Activated CD4-positive, CD25-positive, alpha-beta regulatory T cell treated with anti-CD3 and anti-CD28 coated beads, Interleukin-2, amount 50 U/mL, for 72 hours (primary cell): Measurements from ENCODE around the gene ADGRA1.

Experiments used
- DNase-seq: peaks from one replicate; pipeline ENCODE4 v3.0.0; 2021

The ADGRA1 gene

DNA sequence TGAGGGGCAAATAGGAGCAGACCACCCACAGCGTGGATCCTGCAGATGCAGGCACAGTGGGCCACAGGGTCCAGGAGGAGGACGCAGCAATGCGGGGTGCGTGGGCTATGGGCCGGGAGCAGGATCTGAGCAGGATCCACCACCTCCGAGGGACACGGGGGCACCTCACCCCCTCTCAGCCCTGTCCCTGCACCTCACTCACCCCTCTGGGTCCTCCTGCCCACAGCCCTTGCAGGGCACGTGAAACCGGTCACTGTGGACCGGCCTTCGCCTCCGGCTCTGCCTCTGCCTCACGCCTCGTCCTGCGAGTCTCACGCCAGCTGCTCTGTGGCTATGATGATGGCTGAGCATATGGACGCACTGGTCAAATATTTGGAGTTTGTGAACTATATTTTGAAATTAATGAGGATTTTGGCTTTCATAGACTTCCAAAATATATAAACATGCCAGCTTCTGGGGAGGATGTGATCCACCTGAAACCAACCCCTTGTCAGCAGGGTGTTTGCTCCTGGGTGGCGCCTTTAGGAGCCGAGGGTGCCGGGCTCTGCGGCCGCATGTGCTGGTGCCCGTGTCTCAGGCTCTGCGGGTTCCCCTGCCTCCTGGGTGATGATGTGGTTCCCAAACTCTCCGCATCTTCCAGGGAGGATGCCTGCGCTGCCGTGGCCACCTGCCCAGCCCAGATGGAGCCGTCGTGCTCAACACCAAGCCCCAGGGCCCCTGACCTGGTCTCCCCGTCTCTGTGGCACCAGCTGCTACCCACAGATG is 11.3 kb upstream of the ADGRA1 start:
- no peak for DNase-seq

DNA sequence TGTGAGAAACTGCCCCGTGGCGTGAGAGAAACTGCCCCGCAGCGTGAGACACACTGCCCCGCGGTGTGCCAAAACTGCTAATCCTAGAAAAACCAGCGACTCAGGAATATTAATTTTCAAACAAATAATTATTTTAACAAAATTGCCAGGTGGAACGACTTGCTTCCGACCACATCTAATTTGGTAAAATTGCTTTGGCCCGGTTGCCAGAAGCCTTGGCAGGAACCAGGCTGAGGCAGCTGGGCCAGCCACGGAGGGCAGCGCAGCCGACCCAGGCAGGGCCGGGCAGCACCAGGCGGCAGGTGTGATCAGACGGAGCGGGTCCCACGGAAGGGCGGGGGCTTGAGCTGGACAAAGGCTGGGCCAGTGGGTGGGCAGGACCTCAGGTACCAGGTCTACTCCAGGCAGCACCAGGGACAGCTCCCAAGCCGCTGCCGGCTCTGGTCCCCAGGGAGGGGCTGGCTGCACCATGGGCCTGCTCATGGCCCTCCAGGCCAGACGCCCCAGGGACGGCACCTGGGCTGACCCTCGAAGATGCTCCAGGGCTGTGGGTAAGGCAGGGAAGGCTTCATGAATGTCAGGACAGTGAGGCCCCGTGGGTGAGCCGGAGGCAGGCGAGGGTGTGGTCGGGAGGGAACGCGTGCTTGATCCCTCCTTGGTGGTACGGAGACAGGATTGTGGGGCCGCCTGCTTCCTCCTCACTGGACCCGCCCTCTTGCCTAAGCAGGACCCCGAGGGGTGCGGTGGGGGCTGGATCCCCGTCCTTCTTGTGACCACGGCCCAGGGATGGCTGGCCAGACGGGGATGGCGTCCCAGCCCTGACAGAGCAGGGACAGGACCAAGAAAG is 7.7 kb upstream of the ADGRA1 start:
- DNase-seq, result no peak

GRCh38 chr10:133080683-133081040 is 7.1 kb upstream of the ADGRA1 start:
- DNase-seq, result no peak

- no peak for DNase-seq
Observed at GRCh38 chr10:133081636-133082035, 6.1 kb upstream of the ADGRA1 start.

GRCh38 chr10:133082685-133083421 is 4.9 kb upstream of the ADGRA1 start:
- DNase-seq, result no peak

GRCh38 chr10:133083422-133084100 is 4.2 kb upstream of the ADGRA1 start:
- DNase-seq, result no peak

DNA sequence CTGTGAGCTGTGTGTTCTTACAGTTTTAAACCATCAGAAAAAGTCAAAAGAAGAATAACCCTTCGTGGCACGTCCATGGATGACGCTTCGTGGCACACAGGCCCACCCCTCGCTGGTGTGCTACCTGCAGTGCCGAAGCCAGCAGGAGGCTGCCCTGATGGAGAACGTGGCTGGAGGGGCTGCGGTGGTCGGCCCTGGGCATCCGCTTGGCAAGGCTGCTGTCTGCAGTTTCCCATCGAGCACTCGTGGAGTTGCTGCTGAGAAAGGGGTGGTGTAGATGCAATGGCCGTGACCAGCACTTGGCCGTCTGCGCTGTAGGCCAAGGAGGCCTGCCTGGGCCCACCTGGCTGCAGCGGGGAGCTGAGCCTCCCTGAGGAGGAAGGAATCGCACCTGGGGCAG is 3.2 kb upstream of the ADGRA1 start:
- DNase-seq, result no peak

- no peak for DNase-seq
Observed at GRCh38 chr10:133085251-133086125, 2.2 kb upstream of the ADGRA1 start.

GRCh38 chr10:133086247-133086646 is 1.5 kb upstream of the ADGRA1 start:
- no peak for DNase-seq

DNA sequence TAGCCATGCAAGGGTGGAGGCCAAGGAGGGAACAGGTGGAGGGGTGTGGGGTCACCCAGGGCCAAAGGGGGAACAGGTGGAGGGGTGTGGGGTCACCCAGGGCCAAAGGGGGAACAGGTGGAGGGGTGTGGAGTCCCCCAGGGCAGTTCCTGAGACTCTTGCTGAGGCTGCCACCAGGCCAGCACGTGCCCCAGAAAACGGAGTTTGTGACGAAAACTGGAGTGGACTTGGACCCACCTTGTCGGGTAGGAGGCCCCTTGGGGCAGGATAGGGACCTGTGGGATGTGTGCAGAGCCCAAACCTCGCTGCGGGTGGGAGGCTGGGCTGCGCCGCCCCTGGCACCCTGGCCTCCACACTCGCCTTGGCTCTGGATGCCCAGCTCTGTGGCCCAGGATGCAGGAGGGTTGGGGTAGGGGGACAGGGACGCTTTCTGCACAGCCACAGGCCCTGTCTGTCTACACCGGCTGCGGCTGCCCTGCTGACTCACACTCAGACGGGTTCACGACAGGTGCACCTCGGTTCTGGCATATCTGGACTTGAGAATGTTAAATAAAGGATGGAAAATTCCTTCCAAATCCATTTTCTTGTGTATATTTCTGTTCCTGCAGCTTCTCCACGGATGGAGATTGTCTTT is 562 bp upstream of the ADGRA1 start:
- no peak for DNase-seq

DNA sequence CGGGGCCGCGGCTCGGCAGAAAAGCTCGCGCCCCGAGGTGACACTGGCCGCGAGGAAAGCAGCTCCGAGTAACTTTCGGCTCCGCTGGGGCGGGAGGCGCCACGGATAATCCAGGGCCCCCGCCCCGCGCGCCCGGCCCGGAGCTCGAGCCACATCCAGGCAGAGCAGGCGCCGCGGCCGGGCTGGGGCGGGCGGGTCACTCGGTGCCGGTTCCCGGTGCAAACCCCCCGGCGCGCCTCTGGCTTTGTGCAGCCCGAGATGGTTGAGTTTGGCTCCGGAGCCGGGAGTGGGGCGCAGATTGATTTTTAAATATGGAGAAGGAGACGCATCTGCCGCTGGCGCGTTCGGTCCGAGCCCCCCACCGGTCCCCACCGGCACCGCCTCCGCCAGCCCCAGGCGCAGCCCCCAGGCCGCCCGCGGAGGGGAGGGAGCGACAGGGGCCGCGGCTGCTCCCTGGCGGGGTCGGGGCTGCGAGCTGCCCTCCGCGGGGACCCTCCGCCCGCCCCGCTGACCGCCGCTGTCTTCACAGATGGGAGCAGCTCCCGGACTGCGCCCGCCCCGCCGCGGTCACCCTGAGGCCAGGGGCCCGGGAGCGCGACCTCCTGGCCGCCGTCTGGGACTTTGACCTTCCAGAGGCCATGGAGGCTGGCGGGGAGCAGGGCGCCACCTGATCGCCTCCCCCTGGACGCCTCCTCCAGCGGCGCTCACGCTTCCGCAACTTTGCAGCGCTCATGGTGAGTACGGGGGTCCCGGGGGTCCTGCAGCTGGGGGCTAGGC is 643 bp downstream of the ADGRA1 start:
- no peak for DNase-seq

DNA sequence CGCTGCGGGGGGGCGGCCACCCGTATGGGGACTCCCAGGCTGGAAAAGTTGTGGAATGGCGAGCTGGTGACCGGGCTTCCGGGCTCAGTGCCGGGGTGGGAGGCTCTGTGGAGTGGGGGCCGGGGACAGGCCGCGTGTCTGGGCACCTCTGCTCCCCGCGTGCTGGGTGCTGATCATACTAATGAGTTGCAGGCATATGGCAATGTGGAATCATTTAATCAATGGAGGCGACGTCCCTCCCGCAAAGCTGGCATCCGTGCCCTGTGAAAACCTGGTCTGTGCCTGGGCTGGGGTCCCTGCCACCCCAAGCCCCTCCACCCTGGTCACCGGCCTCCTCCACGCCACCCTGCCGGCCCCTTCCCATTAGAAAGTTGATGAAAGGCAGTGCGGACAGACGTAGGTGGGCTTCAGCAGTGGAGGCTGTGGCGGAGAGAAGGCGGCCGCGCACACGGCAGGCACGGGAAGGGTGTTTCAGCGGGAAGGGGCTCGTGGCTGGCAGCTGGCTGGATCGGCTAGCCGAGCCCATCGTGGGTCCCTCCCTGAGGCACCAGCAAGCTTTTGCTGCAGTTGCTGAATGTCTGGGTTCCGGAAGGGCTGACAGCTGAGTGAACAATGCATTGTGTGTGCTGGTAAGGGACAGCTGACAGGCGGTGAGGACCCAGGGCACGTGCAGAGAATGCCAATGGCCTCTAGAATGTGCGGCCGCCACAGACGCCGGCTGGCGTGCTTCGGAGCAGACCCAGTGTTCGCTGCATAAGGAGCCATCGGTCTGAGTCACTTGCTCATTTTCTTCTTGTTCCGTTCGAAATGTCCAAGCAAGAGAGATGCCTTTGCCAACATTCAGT is 1.5 kb downstream of the ADGRA1 start:
- DNase-seq, result no peak

GRCh38 chr10:133090101-133090500 is 2.4 kb downstream of the ADGRA1 start:
- no peak for DNase-seq

DNA sequence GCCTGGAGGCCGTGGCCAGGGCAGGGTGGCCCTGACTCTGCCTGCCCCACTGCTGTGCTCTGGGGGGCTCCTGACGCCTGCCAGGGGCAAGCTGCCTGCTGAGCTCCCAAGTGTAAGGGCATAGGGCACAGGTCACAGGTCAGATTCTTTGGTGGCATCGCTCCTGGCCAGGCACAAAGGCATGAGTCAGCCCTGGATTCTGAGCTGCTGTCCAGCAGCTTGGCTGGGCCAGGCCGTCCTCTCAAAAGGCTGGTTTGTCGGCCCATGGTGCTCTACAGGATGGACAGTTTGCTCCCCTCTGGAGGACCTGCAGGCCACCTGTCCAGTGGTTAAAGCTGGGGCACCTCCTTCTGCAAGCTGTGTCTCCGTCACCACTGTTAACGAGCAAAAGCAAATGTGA is 2.9 kb downstream of the ADGRA1 start:
- DNase-seq, result no peak

GRCh38 chr10:133091316-133091715 is 3.6 kb downstream of the ADGRA1 start:
- no peak for DNase-seq

- DNase-seq, result no peak
Observed at GRCh38 chr10:133093291-133093690, 5.6 kb downstream of the ADGRA1 start.

DNA sequence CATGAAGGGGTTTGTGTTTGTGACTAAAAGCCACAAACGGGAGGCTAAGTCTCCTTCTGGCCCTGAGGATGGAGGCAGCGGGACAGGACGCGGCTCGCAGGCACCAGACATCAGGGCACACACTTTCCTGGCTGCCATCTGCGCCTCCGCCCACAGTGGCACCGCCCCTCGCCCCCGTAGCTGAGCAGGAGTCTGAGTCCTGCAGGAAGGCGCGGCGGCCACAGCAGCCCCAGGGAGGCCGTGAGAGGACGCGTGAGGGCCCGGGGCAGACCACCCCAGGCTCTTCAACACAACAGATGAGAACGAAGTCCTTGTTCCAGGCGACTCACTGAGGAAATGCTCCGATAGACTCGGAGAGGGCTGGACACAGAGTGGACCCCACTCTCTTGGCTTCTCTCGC is 6.6 kb downstream of the ADGRA1 start:
- DNase-seq, result no peak

DNA sequence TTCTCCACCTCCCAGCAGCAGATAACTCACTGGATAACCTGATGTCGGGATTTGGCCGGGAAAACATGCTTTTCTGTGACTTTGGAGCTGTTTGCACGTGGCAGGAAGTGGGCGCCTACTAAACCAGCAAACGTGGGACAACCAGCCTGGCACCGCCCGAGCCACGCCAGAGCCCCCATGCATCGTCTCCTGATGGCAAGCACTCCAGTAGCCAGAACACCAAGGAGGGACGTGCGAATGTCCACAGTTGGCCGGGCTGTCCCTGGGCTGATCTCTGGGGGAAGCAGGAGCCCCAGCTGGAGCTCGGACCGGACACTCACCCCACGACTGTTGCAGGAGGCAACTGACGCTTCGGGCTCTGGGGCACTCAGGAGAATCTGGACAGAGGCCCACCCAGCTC is 7.1 kb downstream of the ADGRA1 start:
- DNase-seq, result no peak

DNA sequence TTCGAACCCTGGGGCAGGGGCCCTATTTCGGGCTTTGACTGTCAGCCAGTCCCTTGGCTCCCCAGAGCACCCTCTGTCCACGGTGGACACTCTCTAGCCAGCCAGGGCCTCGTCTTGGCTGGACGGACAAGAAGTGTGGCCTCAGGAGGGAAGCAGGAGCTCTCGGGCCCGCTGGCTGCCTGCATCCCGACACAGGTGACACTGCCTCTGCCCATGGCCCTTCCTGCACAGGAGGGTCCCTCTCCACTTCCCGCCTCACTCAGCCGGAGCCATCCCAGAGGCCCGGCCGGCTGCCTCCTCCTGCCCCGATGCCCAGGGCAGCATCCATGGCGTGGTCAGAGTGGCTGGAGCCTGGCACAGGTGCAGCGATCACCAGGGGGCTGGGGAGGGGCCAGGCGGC is 7.9 kb downstream of the ADGRA1 start:
- DNase-seq, result no peak
